Heart right ventricle (tissue), 16 donors: Measurements from ENCODE around the gene FAM174B. TPM values are rescaled to one million over a fixed set of nuclear protein-coding genes. Genes with fewer than 3 reads are reported as not detected.

Experiments
- ATAC-seq, 8 donors: fragments of 200-7000 bp; cut with Tn5 transposase; one replicate each; pipeline ENCODE4 v1.9.1; 2020; ENCODE audit warnings: mild to moderate bottlenecking in 8 of 8, moderate library complexity in 8 of 8, moderate number of reproducible peaks in 1 of 8
- DNase-seq, 2 donors: peaks; one replicate each; pipeline ENCODE4 v3.0.0-alpha.2; 2020
- H3K27ac ChIP-seq, 10 donors: fragments of 200-600 bp; sonication (generic) in 2 of 10; one replicate each; pipeline versions ENCODE4 v1.5.0 to v1.8.0; 2020 to 2022; ENCODE audit warnings: mild to moderate bottlenecking in 3 of 10
- H3K27me3 ChIP-seq, 7 donors: fragments of 200-600 bp; one replicate each; pipeline ENCODE4 v1.8.0; 2021 to 2022; ENCODE audit warnings: mild to moderate bottlenecking in 2 of 7
- H3K36me3 ChIP-seq, 9 donors: fragments of 200-600 bp; sonication (generic) in 1 of 9; one replicate each; pipeline versions ENCODE4 v1.5.0 to v1.8.0; 2020 to 2022; ENCODE audit warnings: mild to moderate bottlenecking in 2 of 9
- H3K4me1 ChIP-seq, 9 donors: fragments of 200-600 bp; sonication (generic) in 1 of 9; one replicate each; pipeline versions ENCODE4 v1.5.0 to v1.8.0; 2020 to 2022; ENCODE audit warnings: mild to moderate bottlenecking in 4 of 9
- H3K4me3 ChIP-seq, 10 donors: fragments of 200-600 bp; sonication (generic) in 2 of 10; one replicate each; pipeline versions ENCODE4 v1.5.0 to v1.8.0; 2020 to 2022; ENCODE audit warnings: mild to moderate bottlenecking in 7 of 10, moderate library complexity in 2 of 10
- H3K9me3 ChIP-seq, 11 donors: fragments of 200-600 bp in 10 of 11; sonication (generic) in 2 of 11; one replicate each; pipeline versions ENCODE4 v1.5.0 to v1.8.0; 2013 to 2022; ENCODE audit warnings: mild to moderate bottlenecking in 2 of 11, control low read depth in 1 of 11, moderate library complexity in 1 of 11
- CTCF ChIP-seq, 9 donors: fragments of 200-600 bp; sonication (generic) in 2 of 9; IDR thresholded peaks; one replicate each; pipeline versions ENCODE4 v1.5.0 to v1.8.0; 2021 to 2022; ENCODE audit warnings: antibody characterized with exemption in 9 of 9, mild to moderate bottlenecking in 5 of 9, moderate library complexity in 1 of 9
- WGBS, 2 donors: extraction: QIAGEN DNeasy Blood & Tissue Kit; methylation state at CpG; one replicate each; pipeline ENCODE4 v1.1.7; 2013; ENCODE audit warnings: inconsistent platforms in 1 of 2; 5-methylcytosine and 5-hydroxymethylcytosine counted together
- intact Hi-C, 10 donors: fragments of 100-400 bp; cut with DNase I; formaldehyde crosslinking; loops; one replicate each; pipeline versions ENCODE4 v1.11.1 to v1.14.2; 2022
- polyA plus RNA-seq, 2 donors: library from polyadenylated mRNA; stranded (reverse); fragments of 200-250 nt; gene quantifications; one replicate each; pipeline ENCODE4 v1.2.3, GENCODE V29; 2013
- total RNA-seq, 10 donors: library from RNA; stranded (reverse); fragmentation: NEBNext Ultra II Directional in 3 of 10; extraction: Animal tissue kit (Norgen Biotek cat#: 25700) in 3 of 10; gene quantifications; one replicate each; pipeline versions ENCODE4 v1.2.1 to v1.2.4, GENCODE V29; 2021 to 2023
- donor health status: Arrhythmogenic right ventricular cardiomyopathy.
- donor health status: ischemic (EF 13 %, LVEDD 7.1; RV severe dilation, severe dysfunction).
- donor health status: healthy with polysubstance abuse.
- donor health status: DM: no; HTN: yes; CAD: no.
- donor health status: DM: no; HTN: no; CAD: no.
- donor health status: ischemic (EF 25% LVEDD 6.9; RV normal size, moderate dysfunction).
- donor health status: ischemic (EF 25% LVEDD 5.7; RV mildly dilated, moderate dysfunction).
- donor health status: healthy.
- donor health status: DM: yes; HTN: yes; CAD: no.
- donor health status: Ischemic cardiomyopathy.
- donor health status: ischemic (EF 35%, LVEDD 5.7; RV mildly dilated, moderate dysfunction).
- donor health status: nonischemic (EF 11% LVEDD 7.7; RV severe dilation, severe dysfunction).
- donor health status: DM: yes; HTN: yes; CAD: no.
- donor health status: PGD.
- donor health status: ischemic (EF 29% LVEDD 5.4; RV normal size, mild dysfunction).
- donor health status: nonischemic (EF 23%, LVEDD 6.1; RV moderate dilation, normal function).

The FAM174B gene
- total and polyA plus RNA-seq, 12 donors: 6.1 to 16.9 (median 10.8) TPM

- peaks cover 0 to 3% (median 0%) of the 10 kb centered on the region in 11 donors for H3K9me3 ChIP-seq
- WGBS, 2 donors: 75 to 77% methylated on average over 8 of the region's 8 CpGs
- no peak overlapping the region for H3K27ac ChIP-seq
- no peak for TF ChIP-seq CTCF (IDR thresholded peaks at IDR 0.05)
- H3K27me3 ChIP-seq: no peaks in the 10 kb centered on the region
- intact Hi-C loops: no loop called here
- H3K4me1 ChIP-seq: peaks cover 0 to 40% (median 6%) of the 10 kb centered on the region in 9 donors
- no peak for DNase-seq
- H3K4me3 ChIP-seq: no peak overlapping the region
- peaks cover 0 to 2% (median 0%) of the 10 kb centered on the region in 9 donors for H3K36me3 ChIP-seq
- ATAC-seq: no peak
Observed at GRCh38 chr15:92648190-92648875, 7.2 kb downstream of the FAM174B start.

DNA sequence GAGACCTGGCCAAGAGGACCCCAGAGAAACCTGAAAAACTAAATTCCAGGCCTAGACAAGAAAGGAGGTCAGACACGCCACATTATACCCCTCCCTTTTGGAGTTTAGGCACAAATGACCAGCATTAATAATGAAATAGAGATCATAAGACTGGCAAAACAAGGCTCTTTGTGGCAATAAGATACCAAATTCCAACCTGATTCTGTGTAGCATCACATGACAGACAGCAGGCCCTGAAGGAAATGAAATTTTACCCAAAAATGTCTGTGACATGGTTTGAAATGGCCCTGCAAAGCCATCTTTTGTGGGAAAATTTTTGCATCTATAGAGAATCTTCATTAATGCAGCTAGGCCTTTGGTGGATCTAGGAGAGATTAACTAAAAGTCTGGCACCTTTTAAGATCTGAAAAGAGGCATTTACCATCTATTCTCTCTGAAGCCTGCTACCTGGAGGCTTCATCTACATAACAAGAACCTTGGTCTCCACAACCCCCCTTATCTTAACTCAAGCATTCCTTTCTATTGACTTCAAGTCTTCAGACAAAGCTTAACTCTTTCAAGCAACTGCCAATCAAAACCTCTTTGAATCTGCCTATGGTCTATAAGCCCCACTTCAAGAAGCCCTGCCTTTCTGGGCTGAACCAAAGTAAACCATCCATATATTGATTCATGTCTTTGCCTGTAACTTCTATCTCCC lies 8.0 kb downstream of the FAM174B start:
- DNase-seq (no peak), ATAC-seq (no peak)
- Histone ChIP-seq H3K27me3 (no peaks in the 10 kb centered on the region), H3K4me3 (no peak overlapping the region), H3K27ac (no peak overlapping the region), H3K36me3 (no peaks in the 10 kb centered on the region), H3K9me3 (peaks cover 0 to 3% (median 0%) of the 10 kb centered on the region in 11 donors), H3K4me1 (peaks cover 0 to 35% (median 6%) of the 10 kb centered on the region in 9 donors)
- intact Hi-C loops: no loop called here
- TF ChIP-seq CTCF (IDR thresholded peaks at IDR 0.05): no peak
- WGBS, 2 donors: 94 to 100% methylated on average over 1 of the region's 1 CpG

DNA sequence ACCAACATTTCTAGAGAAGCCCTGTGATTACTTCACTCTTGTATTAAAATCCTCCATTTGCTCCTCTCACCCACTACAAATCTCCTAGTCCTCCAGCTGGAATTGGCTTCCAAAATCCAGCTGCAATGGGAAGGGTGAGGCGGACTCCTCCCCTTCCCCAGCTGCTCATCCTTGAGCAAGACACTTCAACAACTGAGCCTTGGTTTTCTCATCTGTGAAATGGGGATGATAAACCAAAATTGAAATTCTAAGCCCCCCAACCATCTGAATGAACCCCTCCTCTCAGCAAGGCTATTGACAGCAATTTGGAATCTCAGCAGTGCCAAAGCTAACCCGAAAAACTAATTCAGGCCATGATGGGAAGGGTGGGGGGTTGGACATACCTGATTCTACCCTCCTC lies 9.4 kb downstream of the FAM174B start:
- Histone ChIP-seq H3K27me3 (no peaks in the 10 kb centered on the region), H3K9me3 (peaks cover 0 to 12% (median 0%) of the 10 kb centered on the region in 11 donors), H3K36me3 (no peaks in the 10 kb centered on the region), H3K4me1 (peaks cover 0 to 21% (median 4%) of the 10 kb centered on the region in 9 donors), H3K27ac (no peak overlapping the region), H3K4me3 (no peak overlapping the region)
- intact Hi-C loops: no loop called here
- 98 to 99% methylated on average over 2 of the region's 2 CpGs for WGBS, 2 donors
- DNase-seq: no peak
- no peak for TF ChIP-seq CTCF (IDR thresholded peaks at IDR 0.05)
- no peak for ATAC-seq

DNA sequence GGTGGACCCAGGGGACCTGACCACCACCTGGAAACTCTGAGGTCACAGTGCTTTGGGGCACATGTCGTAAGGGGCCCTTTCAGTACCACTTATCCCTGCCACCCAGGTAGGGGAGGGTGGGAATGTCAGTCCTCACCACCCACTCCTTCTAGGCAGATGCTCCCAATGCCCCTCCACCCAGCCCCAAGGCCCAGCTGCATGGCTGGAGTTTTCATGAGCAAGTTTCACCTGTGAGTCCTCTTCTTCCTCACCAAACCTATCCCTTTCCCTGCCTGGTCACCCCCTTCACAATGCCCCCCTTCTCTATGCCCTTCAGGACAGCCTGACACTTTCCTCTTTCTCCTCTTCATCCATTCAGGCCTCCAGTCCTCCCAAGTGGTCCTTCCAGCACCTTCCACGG lies 9.8 kb downstream of the FAM174B start:
- 45 to 93% methylated on average over 2 of the region's 2 CpGs for WGBS, 2 donors
- Histone ChIP-seq H3K4me1 (peaks cover 0 to 20% (median 4%) of the 10 kb centered on the region in 9 donors), H3K27ac (no peak overlapping the region), H3K4me3 (no peak overlapping the region), H3K9me3 (peaks cover 0 to 17% (median 0%) of the 10 kb centered on the region in 11 donors), H3K27me3 (no peaks in the 10 kb centered on the region), H3K36me3 (no peaks in the 10 kb centered on the region)
- TF ChIP-seq CTCF (IDR thresholded peaks at IDR 0.05): no peak
- intact Hi-C loops: no loop called here
- no peak for DNase-seq
- no peak for ATAC-seq
